SKM-1 (cell line): ENCODE measurements around the gene CDIPT.
A peak's percentile ranks its signal among the peaks of the same experiment; 100 is the strongest.
"Not testable (repeated sequence)": the region's sequence is repeated elsewhere in the genome, so short reads cannot be mapped to it uniquely, and the experiment has no call there.

Source experiments
- DNase-seq: peaks from one replicate; lab custom pipeline; 2025; ENCODE audit not compliant: unreplicated experiment; lab: John Stamatoyannopoulos, UW

Gene CDIPT

GRCh38 chr16:29897333-29897732, 34.3 kb upstream of the CDIPT start:
- no peak for DNase-seq

- no peak for DNase-seq
Measured at GRCh38 chr16:29896841-29897240, 33.8 kb upstream of the CDIPT start.

GRCh38 chr16:29894352-29894751, 31.3 kb upstream of the CDIPT start:
- no peak for DNase-seq

GRCh38 chr16:29893553-29893952, 30.5 kb upstream of the CDIPT start:
- no peak for DNase-seq

- no peak for DNase-seq
Measured at GRCh38 chr16:29892458-29892813, 29.4 kb upstream of the CDIPT start.

GRCh38 chr16:29891525-29892457, 28.8 kb upstream of the CDIPT start:
- peak; percentile 65 for DNase-seq

GRCh38 chr16:29889372-29889771, 26.3 kb upstream of the CDIPT start:
- not testable (repeated sequence) for DNase-seq

- DNase-seq: no peak
Measured at GRCh38 chr16:29883987-29884386, 21.0 kb upstream of the CDIPT start.

GRCh38 chr16:29881050-29881449, 18.0 kb upstream of the CDIPT start:
- no peak for DNase-seq

GRCh38 chr16:29878172-29878571, 15.1 kb upstream of the CDIPT start:
- no peak for DNase-seq

- DNase-seq: no peak
Measured at GRCh38 chr16:29877266-29877961, 14.4 kb upstream of the CDIPT start.

GRCh38 chr16:29876594-29877249, 13.7 kb upstream of the CDIPT start:
- DNase-seq: no peak

- no peak for DNase-seq
Measured at GRCh38 chr16:29876217-29876593, 13.2 kb upstream of the CDIPT start.

GRCh38 chr16:29875206-29875605, 12.2 kb upstream of the CDIPT start:
- DNase-seq: no peak

GRCh38 chr16:29873319-29873718, 10.3 kb upstream of the CDIPT start:
- no peak for DNase-seq

- DNase-seq: no peak
Measured at GRCh38 chr16:29871822-29872546, 9.0 kb upstream of the CDIPT start.

- not testable (repeated sequence) for DNase-seq
Measured at GRCh38 chr16:29869067-29869466, 6.0 kb upstream of the CDIPT start.

GRCh38 chr16:29868396-29869009, 5.5 kb upstream of the CDIPT start:
- DNase-seq: no peak

- no peak for DNase-seq
Measured at GRCh38 chr16:29864205-29864604, 1.2 kb upstream of the CDIPT start.

- no peak for DNase-seq
Measured at GRCh38 chr16:29863669-29863984, 601 bp upstream of the CDIPT start.

- DNase-seq: no peak
Measured at GRCh38 chr16:29862383-29862883, 593 bp downstream of the CDIPT start.
